T-helper 2 cell treated with Interferon-gamma antibody and Interleukin-4, amounts not matched to agents 5 μg/mL and 100 μg/mL, for 36 hours (primary cell): Measurements from ENCODE around the gene LTC4S.

Experiments used
- DNase-seq: peaks from one replicate; pipeline ENCODE4 v3.0.0; 2021; ENCODE audit warnings: low spot score
- H3K27ac Mint-ChIP-seq: one replicate; pipeline ENCODE4 v1.8.0; 2021; ENCODE audit warnings: mild to moderate bottlenecking, mixed read lengths
- H3K27me3 Mint-ChIP-seq: one replicate; pipeline ENCODE4 v1.8.0; 2021; ENCODE audit warnings: low read depth, mixed read lengths
- H3K36me3 Mint-ChIP-seq: one replicate; pipeline ENCODE4 v1.8.0; 2021; ENCODE audit warnings: low read depth, mixed read lengths
- H3K4me1 Mint-ChIP-seq: one replicate; pipeline ENCODE4 v1.8.0; 2021; ENCODE audit warnings: low read depth, mixed read lengths
- H3K4me3 Mint-ChIP-seq: one replicate; pipeline ENCODE4 v1.8.0; 2022; ENCODE audit warnings: mild to moderate bottlenecking, moderate library complexity, mixed read lengths
- H3K9me3 Mint-ChIP-seq: one replicate; pipeline ENCODE4 v1.8.0; 2021; ENCODE audit warnings: mixed read lengths

Gene LTC4S

DNA sequence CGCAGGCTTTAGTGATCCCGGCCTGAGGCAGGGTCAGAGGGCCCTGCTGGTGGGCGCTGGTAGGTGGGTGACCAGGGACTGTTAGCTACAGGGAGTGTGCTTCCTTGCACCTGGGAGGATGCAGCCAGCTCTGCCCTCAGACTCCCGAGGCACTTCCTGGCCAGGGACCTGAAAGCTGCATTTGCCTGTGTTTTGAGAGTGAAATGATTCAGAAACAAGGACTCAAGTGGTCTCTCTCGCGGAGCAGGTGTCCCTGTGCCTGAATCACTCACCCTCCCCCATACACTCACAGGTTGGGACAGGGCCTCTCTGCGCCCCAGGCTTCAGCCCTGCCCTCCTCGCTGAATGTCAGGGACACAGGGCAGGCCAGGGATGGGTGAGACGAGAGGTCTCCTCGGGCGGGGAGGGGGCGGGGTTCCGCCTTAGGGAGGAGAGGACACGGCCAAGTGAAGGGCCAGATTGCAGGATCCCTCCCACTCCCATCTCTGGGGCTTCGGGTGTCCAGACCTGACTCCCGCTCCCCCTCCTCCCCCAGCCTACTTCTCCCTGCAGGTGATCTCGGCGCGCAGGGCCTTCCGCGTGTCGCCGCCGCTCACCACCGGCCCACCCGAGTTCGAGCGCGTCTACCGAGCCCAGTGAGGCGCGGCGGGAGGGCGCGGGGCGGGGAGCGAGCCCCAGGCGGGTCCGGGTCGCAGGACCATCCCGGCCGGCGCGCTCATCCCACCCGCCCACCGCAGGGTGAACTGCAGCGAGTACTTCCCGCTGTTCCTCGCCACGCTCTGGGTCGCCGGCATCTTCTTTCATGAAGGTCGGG lies 1.5 kb downstream of the LTC4S start:
- no peaks in the 10 kb centered on the region for H3K27me3 Mint-ChIP-seq
- no peaks in the 10 kb centered on the region for H3K9me3 Mint-ChIP-seq
- H3K4me1 Mint-ChIP-seq, result peaks cover 10% of the 10 kb centered on the region
- H3K36me3 Mint-ChIP-seq, result peaks cover 21% of the 10 kb centered on the region
- no peak for DNase-seq
- H3K4me3 Mint-ChIP-seq, result peak overlapping the region; percentile 36
- H3K27ac Mint-ChIP-seq, result no peak overlapping the region

DNA sequence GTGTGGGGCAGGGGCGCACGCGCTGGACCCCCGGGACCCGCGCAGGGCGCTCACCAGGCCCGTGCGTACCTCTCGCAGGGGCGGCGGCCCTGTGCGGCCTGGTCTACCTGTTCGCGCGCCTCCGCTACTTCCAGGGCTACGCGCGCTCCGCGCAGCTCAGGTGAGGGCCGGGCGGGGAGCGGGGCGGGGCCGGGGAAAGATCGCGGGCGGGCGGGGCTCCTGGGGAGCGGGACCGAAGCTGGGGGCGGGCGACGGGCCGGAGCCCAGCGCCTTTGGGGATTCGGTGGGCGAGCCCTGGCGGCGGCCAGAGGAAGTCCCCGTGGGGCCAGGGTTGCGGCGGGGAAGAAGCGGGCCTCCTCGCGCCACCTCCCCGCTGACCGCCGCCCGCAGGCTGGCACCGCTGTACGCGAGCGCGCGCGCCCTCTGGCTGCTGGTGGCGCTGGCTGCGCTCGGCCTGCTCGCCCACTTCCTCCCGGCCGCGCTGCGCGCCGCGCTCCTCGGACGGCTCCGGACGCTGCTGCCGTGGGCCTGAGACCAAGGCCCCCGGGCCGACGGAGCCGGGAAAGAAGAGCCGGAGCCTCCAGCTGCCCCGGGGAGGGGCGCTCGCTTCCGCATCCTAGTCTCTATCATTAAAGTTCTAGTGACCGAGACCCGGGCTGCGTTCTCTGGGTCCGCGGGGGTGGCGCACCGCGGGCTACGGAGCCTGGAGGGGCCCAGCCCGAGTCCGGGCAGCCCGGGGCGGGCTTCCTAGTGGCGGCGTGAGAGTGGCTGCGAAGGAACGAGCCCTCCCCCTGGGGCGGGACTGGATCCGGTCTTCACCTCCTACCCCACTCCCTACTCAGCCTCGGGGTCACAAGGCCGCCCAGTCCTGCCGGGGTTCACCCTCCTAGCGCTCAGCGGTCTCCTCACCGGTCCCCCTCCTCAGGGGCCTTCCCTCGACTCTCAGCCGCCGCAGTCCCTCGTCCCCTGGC lies 2.4 kb downstream of the LTC4S start:
- peak; percentile 81 for DNase-seq
- peaks cover 10% of the 10 kb centered on the region for H3K4me1 Mint-ChIP-seq
- H3K27ac Mint-ChIP-seq, result no peak overlapping the region
- H3K27me3 Mint-ChIP-seq, result no peaks in the 10 kb centered on the region
- H3K36me3 Mint-ChIP-seq, result peaks cover 21% of the 10 kb centered on the region
- no peaks in the 10 kb centered on the region for H3K9me3 Mint-ChIP-seq
- H3K4me3 Mint-ChIP-seq, result peak overlapping the region; percentile 55

DNA sequence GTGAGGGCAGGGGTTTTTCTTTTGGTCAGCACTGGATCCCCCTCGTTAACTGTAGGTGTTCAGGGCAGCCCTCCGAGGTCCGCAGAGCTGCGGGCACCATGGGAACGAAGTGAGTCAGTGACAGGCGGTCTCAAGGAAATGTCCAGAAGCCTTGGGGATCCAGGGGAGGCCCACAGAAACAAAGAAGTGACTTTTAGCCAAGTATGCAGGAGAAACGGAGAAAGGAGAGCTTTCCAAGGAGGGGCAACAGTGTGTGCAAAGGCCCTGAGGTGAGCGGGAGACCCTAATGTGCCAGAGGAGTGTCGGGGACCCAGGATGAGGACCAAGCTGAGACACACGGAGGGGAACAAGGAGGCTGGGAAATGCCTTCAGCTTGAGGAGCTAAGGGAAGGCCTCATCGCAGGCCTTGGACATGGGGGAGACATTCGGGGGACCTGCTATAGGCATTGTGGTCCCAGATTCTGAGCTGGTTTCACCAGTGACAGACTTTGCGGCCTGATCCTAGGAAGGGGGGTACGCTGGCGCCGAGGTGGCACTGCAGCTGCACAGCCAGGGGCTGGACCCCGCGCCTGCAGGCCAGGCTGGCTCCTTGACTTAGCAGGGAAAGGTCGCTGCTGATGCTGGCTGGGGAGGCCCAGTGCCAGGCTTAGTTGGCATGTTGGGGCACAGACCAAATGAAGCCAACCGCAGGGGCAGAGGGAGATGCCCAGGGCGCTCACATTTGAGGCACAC lies 3.3 kb downstream of the LTC4S start:
- Mint-ChIP-seq H3K36me3 (peaks cover 23% of the 10 kb centered on the region), H3K27ac (peak overlapping the region; percentile 24), H3K27me3 (no peaks in the 10 kb centered on the region), H3K4me3 (peak overlapping the region; percentile 55), H3K9me3 (no peaks in the 10 kb centered on the region), H3K4me1 (peaks cover 14% of the 10 kb centered on the region)
- DNase-seq, result no peak

DNA sequence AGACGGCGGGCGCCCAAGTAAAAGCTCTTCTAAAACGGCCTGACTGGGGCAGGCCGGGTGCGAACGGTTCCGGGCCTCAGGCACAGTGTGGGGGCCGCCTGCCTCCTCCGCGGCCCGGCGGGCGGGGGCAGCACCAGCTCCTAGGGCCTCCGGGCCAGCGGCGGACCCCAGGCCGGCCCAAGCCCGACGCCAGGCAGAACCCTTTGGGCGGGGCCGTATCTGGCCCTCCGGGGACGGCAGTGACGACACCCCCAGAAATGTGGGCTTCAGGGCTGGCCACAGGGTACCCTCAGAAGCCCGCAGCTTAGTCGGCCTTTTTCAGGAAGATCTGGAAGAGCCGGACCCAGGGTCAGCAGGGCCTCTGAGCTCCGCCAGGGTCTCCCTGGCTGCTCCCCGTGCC lies 4.0 kb downstream of the LTC4S start:
- peaks cover 17% of the 10 kb centered on the region for H3K4me1 Mint-ChIP-seq
- H3K9me3 Mint-ChIP-seq, result no peaks in the 10 kb centered on the region
- H3K27me3 Mint-ChIP-seq, result no peaks in the 10 kb centered on the region
- no peak overlapping the region for H3K27ac Mint-ChIP-seq
- DNase-seq, result no peak
- no peak overlapping the region for H3K4me3 Mint-ChIP-seq
- H3K36me3 Mint-ChIP-seq, result peaks cover 23% of the 10 kb centered on the region

DNA sequence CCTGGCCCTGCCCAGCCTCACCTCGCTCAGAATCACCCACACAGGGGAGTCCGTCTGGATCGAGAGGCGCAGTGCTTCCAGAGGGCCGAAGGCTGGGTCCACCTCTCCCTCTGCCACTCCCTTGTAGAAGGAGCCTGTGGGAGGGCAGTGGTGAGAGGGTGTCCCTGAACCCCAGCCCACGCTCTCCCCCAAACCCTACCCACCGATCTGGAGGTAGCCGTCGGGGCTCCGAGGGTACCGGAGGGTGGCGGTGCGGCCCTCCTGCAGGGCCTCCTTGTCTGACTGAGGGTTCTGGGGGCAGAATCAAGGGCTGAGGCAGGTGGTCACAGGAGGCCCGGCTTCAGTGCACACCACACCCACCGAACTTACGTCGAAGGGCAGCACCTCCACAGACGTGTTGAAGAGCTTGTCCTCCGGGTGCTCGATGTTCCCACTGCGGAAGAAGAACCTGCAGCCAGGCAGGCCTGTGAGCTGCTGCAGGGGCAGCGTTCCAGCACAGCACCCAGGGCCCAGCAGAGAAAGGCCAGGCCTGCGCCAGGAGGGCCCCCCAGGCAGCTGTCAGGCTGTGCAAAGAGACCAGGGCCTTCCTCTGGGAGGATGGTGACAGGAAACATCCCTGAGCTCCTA lies 4.5 kb downstream of the LTC4S start:
- Mint-ChIP-seq H3K4me1 (peaks cover 14% of the 10 kb centered on the region), H3K4me3 (no peak overlapping the region), H3K9me3 (no peaks in the 10 kb centered on the region), H3K36me3 (peaks cover 23% of the 10 kb centered on the region), H3K27me3 (no peaks in the 10 kb centered on the region), H3K27ac (no peak overlapping the region)
- no peak for DNase-seq

DNA sequence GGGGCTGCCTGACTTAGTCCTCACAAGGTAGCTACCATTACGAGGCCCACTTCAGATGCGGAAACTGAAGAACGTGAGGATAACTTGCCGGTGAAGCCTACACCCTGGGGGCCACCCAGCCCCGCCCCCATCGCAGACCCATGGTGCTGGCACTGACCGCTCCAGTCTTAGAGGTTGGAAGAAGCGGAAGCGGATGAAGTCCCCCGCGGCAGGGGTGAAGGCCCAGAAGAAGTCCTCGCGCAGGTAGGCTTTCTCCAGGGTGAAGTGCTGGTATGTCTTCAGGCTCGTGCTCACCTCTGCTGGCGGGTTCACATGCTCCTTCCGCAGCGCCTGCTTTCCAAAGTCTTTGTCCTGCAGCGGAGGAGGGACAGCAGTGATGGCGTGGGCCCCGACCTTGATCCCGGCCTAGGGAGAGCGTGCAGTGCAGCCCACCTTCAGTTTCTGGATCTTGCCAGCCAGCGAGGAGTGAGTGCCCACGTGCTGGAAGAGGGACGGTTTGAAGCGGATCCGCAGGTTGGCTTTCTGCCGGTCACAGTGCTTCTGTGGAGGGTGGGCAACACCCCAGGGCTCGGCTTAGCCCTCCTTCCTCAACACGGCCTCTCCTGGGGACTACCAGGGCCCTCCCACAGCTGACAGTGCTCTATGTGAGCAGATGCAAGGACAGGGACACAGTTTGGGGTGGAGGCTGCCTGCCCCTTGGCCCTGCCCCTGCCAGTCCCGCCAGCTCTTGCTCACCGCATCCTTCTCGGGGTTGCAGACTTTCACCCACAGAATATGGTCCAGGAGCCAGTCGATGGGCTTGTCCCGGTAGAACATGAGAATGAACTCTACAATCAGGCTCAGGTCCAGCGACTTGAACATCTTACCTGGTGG lies 5.2 kb downstream of the LTC4S start:
- DNase-seq, result no peak
- peaks cover 23% of the 10 kb centered on the region for H3K36me3 Mint-ChIP-seq
- H3K27ac Mint-ChIP-seq, result no peak overlapping the region
- H3K4me1 Mint-ChIP-seq, result peaks cover 12% of the 10 kb centered on the region
- no peaks in the 10 kb centered on the region for H3K9me3 Mint-ChIP-seq
- H3K4me3 Mint-ChIP-seq, result no peak overlapping the region
- H3K27me3 Mint-ChIP-seq, result no peaks in the 10 kb centered on the region

DNA sequence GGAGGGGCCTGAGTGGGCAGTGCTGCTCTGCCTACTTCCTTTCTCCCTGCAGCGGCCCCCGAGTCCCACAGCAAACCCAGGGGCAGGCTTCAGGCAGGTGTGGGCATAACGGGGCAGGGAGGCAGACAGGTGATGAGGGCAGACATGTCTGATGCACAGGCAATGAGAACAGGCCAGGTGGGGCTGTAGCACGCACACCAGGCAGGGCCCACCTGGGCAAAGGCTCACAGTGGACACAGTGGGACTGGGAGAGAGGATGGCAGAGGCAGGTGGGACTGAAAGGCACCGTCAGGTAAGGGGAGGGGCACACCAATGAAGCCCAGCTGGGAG lies 5.8 kb downstream of the LTC4S start:
- H3K4me1 Mint-ChIP-seq, result peaks cover 17% of the 10 kb centered on the region
- no peak overlapping the region for H3K4me3 Mint-ChIP-seq
- no peak for DNase-seq
- H3K9me3 Mint-ChIP-seq, result no peaks in the 10 kb centered on the region
- peaks cover 23% of the 10 kb centered on the region for H3K36me3 Mint-ChIP-seq
- H3K27ac Mint-ChIP-seq, result no peak overlapping the region
- H3K27me3 Mint-ChIP-seq, result no peaks in the 10 kb centered on the region

DNA sequence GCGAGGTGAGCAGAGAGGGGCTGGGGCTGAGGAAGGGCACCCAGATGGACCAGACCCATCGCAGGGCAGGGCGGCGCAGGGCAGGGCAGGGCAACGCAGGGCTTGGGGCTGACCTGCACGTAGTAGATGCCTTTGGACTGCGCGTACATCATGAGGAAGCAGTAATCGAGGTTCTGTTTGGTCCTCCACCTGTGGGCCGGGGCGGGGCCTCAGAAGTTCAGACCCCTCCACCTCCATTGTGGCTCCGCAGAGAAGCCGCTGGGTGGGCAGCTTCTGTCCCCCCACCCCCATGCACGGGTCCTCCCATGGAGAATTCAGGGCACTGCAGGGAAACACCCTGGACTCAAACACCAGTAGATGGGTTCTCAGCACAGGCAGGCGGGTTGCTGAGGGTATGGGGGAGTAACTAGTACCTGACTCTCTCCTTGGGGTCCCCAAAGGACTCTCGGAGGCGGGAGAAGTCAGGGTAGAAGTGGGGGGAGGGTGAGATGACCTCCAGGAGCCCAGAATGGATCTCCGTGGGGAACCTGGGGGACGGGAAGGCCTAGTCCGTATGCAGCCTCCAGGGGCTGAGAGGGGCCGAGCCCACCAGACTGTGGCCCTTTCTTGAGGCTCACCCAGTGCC lies 6.4 kb downstream of the LTC4S start:
- no peaks in the 10 kb centered on the region for H3K9me3 Mint-ChIP-seq
- no peak for DNase-seq
- no peak overlapping the region for H3K27ac Mint-ChIP-seq
- H3K4me1 Mint-ChIP-seq, result peaks cover 23% of the 10 kb centered on the region
- H3K4me3 Mint-ChIP-seq, result no peak overlapping the region
- no peaks in the 10 kb centered on the region for H3K27me3 Mint-ChIP-seq
- peaks cover 24% of the 10 kb centered on the region for H3K36me3 Mint-ChIP-seq

DNA sequence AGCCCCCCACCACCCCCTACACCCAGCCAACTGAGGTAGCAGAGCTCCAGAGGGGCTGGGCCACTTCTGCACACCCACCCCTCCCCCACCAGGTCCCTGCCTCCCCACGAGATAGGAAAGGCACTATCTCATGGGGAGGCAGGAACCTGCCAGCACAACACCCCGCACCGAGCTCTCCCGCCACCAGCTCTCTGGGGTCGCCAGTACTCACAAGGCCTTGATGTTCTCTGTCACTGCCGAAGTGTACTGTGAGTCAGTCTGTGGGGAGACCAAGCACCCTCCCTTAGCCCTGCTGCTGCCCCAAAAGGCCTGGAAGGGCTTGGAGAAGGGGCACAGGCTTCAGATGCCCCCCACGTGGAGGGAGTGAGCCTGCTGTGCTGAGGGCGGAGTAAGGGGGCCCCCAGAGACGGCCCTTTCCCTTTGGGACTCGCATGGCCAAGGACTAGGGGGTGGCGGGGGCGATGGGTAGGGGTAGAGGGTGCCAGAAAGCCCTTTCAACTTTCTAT lies 7.0 kb downstream of the LTC4S start:
- peaks cover 25% of the 10 kb centered on the region for H3K4me1 Mint-ChIP-seq
- DNase-seq, result no peak

DNA sequence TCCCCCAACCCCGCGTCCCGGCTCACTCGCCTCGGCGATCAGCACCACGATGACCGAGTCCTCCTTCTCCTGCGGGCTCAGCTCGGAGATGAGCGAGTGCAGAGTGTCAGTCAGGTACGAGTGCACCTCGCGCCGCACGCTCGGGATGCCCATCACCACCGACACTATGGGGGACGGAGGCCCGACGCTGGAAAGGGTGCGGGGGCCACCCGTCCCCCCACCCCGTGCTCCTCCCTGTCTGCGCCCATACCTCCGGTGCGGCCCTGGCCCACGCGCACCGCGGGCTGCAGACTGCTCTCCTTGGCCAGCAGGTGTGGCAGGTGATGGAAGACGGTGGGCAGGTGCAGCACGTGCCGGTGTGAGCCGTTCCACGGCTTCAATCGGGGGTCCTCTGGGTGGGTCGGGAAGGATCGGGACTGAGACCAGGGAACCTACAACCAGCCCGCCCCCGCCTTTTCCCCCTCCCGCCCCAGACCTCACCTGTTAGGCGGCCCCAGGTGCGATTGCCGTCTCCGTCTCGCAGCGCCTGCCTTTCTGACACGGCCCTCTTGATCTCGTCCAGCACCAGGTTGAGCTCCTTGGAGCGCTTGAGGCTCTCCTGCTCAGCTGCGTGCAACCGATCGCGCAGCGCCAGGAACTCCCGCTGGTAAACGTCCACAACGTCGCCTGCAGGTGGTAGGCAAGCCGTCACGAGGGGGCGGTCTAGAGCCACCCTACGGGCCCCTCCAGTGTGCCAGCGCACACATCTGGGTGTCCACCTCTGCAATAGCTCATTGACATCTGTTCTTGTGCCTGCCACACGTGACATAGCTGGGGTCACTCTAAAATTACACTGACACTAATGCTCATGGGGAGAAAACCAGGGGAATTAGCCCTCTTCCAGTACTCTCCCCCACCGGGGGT lies 7.8 kb downstream of the LTC4S start:
- Mint-ChIP-seq H3K27me3 (no peaks in the 10 kb centered on the region), H3K36me3 (peaks cover 27% of the 10 kb centered on the region), H3K27ac (peak overlapping the region; percentile 53), H3K4me3 (no peak overlapping the region), H3K4me1 (peaks cover 25% of the 10 kb centered on the region), H3K9me3 (no peaks in the 10 kb centered on the region)
- DNase-seq, result peak; percentile 69

More for the DNA sequence above, 7.0 kb downstream of the LTC4S start:
- Mint-ChIP-seq H3K36me3 (peaks cover 27% of the 10 kb centered on the region), H3K27me3 (no peaks in the 10 kb centered on the region), H3K4me3 (no peak overlapping the region), H3K27ac (no peak overlapping the region), H3K9me3 (no peaks in the 10 kb centered on the region)

DNA sequence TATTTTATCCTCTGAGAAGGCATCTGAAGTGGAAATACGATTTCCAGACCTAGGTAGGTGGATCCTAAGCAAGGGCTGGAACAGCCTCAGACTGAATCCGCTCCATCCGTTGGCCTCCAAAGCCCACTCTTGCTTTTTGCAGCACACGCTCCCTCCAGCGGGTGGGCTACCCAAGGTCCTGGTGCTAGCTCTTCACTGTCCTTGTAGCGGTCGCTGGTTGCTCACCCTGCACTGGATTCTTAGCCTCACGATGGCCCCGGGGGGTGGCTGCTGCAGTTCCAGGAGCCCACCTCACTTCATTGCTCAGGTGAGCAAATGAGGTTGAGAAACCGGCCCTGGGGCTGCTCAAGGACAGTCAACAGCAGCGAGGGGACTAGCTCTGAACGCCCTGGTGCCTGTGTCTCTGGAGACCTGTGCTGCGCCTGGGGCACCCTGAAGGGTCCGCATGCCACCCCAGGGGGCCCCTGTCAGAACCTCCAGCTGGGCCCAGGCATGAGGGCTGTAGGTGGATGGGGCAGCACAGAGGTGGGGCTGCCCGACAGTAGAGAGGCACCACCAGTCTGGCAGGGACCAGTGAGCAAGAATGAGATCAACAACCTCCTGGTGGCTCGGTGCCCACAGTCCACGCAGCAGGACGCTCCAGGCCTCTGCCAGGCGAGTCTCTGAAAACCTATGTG lies 8.6 kb downstream of the LTC4S start:
- H3K36me3 Mint-ChIP-seq, result peaks cover 22% of the 10 kb centered on the region
- DNase-seq, result no peak

More for the DNA sequence above, 8.6 kb downstream of the LTC4S start:
- Mint-ChIP-seq H3K27me3 (no peaks in the 10 kb centered on the region), H3K4me3 (no peak overlapping the region), H3K9me3 (no peaks in the 10 kb centered on the region), H3K27ac (no peak overlapping the region), H3K4me1 (peaks cover 23% of the 10 kb centered on the region)
